ENCODE data around the gene C1orf198. TPM values are rescaled to one million over a fixed set of nuclear protein-coding genes. Genes with fewer than 3 reads are reported as not detected.

Gene C1orf198
- total RNA-seq: 10 to 100 TPM; 17.7 to 35.3 (median 22.2) TPM
- 10 to 100 TPM; 16.5 to 19.4 TPM for polyA plus RNA-seq

DNA sequence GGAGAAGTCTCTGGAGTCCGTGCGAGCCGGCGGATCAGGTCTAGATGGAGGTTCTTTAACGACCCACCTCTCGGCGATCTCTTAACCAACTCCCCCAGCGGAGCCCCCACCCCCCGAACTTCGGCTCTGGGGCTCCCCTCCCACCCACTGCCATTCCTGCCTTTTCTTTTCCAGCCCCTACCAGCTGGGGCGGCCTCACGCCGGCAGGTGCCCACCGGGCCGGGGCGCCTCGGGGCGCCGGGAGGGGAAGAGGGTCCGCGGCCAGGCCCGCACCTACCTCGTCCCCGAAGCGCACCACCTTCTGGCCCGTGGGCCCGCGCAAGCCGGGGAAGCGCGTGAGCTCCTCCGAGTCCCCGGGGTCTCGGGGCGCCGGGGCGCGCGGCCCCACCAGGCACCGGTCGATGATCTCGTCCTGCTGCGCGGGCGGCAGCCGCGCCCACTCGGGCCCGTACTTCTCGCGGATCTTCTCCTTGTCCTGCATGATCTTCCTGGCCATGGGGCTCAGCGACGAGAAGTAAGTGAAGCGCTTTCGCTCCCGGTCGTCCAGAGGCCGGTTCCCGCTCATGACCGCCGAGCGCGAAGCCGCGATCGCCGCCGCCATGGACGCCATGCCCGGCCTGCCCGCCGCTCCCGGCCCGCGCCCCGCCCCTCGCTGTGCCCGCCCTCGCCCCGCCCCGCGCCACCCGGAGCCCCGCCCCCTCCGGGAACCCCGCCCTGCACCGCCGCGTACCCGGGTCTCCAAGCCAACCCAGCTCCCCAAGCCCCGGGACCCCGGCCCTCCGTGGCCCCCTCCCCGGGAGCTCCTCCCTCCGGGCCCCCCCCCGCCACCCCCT, at the start of gene C1orf198:
Gene C1orf198, minus strand, starts transcription at position 619 of the 833 bp plus-strand sequence. Its CDS starts 9 bp downstream, at position 610.
- H3K27ac ChIP-seq: peak within 1 kb of the TSS; percentile 78 to 96 (median 91)
- peak; percentile 87 to 95 (median 94) for ATAC-seq
- intact Hi-C loops (cut with DNase I): no loop called here
- peak; percentile 74 to 98 (median 87) for DNase-seq
- TF ChIP-seq, protein P1, sequence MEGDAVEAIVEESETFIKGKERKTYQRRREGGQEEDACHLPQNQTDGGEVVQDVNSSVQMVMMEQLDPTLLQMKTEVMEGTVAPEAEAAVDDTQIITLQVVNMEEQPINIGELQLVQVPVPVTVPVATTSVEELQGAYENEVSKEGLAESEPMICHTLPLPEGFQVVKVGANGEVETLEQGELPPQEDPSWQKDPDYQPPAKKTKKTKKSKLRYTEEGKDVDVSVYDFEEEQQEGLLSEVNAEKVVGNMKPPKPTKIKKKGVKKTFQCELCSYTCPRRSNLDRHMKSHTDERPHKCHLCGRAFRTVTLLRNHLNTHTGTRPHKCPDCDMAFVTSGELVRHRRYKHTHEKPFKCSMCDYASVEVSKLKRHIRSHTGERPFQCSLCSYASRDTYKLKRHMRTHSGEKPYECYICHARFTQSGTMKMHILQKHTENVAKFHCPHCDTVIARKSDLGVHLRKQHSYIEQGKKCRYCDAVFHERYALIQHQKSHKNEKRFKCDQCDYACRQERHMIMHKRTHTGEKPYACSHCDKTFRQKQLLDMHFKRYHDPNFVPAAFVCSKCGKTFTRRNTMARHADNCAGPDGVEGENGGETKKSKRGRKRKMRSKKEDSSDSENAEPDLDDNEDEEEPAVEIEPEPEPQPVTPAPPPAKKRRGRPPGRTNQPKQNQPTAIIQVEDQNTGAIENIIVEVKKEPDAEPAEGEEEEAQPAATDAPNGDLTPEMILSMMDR (IDR thresholded peaks at IDR 0.05): no peak
- H3K4me1 ChIP-seq: peaks cover 23 to 27% (median 27%) of the 10 kb centered on the region in 3 donors
- H3K9me3 ChIP-seq: no peaks in the 10 kb centered on the region
- no peaks in the 10 kb centered on the region for H3K27me3 ChIP-seq
- 0 to 1% methylated on average over 58 to 96 of the region's 96 CpGs for WGBS, 2 donors
- FAIRE-seq: no peak
- H3K36me3 ChIP-seq: no peaks in the 10 kb centered on the region
- peak within 1 kb of the TSS; percentile 74 to 91 (median 84) for H3K4me3 ChIP-seq

DNA sequence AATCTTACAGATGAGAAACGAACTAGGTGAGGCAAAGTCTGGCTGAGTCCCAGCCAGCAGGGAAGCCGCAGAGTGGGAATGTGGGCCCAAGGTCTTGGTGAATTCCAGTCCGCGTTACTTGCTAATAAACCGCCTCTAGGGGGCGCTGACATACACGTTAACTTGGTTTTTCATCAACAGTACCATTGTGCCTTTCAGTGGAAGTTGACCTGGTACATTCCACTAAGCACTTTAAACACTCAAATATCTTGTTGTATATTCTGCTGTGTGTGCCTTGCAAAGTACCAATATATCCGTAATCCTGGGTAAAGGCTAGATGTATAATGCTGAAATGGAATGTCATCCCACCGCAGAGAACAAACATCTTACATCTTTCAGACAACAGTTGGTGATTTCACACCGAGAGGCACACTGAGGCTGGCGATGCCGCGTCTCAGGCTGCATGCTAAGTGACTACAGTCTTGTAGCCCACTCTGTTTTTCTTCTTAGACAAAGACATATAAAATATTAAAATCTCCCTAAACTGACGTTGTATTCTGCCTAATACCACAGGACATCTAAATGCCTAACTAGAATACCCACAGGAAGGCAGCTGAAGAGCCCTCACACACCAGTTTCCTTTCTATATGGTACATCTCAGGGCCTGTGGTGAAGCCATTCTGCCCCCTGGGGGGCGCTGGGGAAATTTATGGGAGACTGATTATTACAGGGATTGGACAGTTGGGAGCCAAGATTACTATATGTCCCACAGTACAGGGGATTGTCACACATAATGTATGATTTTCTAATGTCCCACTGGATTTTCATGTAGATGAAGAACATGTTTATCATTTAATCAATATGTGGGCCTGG, 49.2 kb upstream of the C1orf198 start:
- intact Hi-C loops (cut with DNase I): loop anchor here (5.0 to 10.0 kb wide), 4 partner anchors 120 to 297 kb away; no protein-coding TSS in a partner anchor
- ATAC-seq (peak; percentile 91 to 98 (median 96)), FAIRE-seq (no peak), DNase-seq (peak; percentile 71 to 85 (median 79))
- no peak overlapping the region for H3K27ac ChIP-seq
- no peaks in the 10 kb centered on the region for H3K4me1 ChIP-seq
- no peaks in the 10 kb centered on the region for H3K9me3 ChIP-seq
- no peak overlapping the region for H3K4me3 ChIP-seq
- 40 to 43% methylated on average over 15 of the region's 15 CpGs for WGBS, 2 donors
- no peaks in the 10 kb centered on the region for H3K27me3 ChIP-seq
- peaks cover 0 to 12% (median 0%) of the 10 kb centered on the region in 3 donors for H3K36me3 ChIP-seq
- TF ChIP-seq, protein P1 (IDR thresholded peaks at IDR 0.05): peak; percentile 71 to 82 (median 78)

DNA sequence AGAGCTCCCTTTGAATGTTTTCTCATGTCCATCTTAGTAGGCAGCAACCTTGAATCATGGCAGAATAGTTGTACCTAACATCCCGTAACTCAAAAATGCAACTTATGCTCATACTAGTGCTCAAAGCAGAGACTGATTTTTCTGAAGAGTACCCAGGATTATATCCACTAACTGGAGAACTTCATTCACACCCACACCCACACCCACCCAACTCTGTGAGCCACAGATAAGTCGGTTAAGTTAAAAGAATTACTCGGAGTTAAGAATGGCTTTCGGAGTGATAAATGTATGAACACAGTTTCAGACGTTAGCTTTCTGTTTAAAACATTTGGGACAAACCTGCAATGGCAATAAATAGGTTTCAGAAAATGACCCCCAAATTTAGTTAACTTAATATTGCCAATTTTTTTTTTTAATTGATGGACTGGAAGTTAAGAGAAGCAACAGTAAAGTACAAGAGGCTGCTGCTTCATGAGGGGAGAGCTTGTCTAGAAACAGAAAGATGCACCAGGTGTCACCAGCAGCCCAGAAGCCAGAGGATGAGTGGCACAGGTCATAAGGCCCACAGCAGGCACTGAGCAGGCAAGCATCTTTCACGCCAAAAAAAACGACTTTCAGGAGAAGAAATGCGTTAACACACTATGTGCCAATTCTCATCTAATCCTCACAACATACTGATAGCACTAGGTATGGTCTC, 48.4 kb upstream of the C1orf198 start:
- ATAC-seq (peak in 1 of 4 donors; percentile 15), FAIRE-seq (no peak), DNase-seq (no peak)
- intact Hi-C loops (cut with DNase I): loop anchor here (5.0 to 10.0 kb wide), 4 partner anchors 119 to 298 kb away; no protein-coding TSS in a partner anchor
- Histone ChIP-seq H3K4me1 (no peaks in the 10 kb centered on the region), H3K27ac (no peak overlapping the region), H3K36me3 (peaks cover 0 to 12% (median 0%) of the 10 kb centered on the region in 3 donors), H3K4me3 (no peak overlapping the region), H3K9me3 (no peaks in the 10 kb centered on the region), H3K27me3 (no peaks in the 10 kb centered on the region)
- 81% methylated on average over 8 of the region's 8 CpGs for WGBS, 2 donors
- TF ChIP-seq, protein P1 (IDR thresholded peaks at IDR 0.05): no peak

DNA sequence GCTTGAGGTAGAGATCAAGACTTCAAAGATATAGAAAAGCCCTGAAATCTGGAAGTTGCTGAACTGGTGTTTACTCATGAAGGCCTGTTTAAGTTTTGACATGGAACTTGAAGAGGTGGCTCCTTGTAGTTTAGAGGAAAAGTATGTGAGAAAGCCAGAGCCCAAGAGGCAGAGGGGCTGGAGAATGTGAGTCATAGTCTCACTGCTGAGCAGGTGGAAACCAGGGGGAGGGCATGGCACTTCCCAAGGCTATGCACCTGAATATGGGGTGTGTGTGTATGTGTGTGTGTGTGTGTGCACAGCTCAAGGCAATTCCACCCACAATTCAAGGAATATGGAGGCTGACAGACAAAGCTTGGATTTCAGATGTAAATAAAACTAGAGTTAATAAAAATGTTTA, 46.8 kb upstream of the C1orf198 start:
- FAIRE-seq: no peak
- no peaks in the 10 kb centered on the region for H3K4me1 ChIP-seq
- H3K27ac ChIP-seq: no peak overlapping the region
- ATAC-seq: peak in 1 of 4 donors; percentile 38
- DNase-seq: no peak
- intact Hi-C loops (cut with DNase I): loop anchor here (5.0 to 10.0 kb wide), 4 partner anchors 118 to 300 kb away; no protein-coding TSS in a partner anchor
- no peaks in the 10 kb centered on the region for H3K9me3 ChIP-seq
- no peaks in the 10 kb centered on the region for H3K27me3 ChIP-seq
- TF ChIP-seq, protein P1 (IDR thresholded peaks at IDR 0.05): no peak
- peaks cover 0 to 7% (median 0%) of the 10 kb centered on the region in 3 donors for H3K36me3 ChIP-seq
- no peak overlapping the region for H3K4me3 ChIP-seq
